Fibroblast of peridontal ligament (primary cell): ENCODE results near the gene AARS2.
A peak's percentile ranks its signal among the peaks of the same experiment; 100 is the strongest.

Experiments used
- DNase-seq: peaks from one replicate; pipeline ENCODE4 v3.0.0-alpha.2; 2010; ENCODE audit errors: extremely low read depth

AARS2 gene

DNA sequence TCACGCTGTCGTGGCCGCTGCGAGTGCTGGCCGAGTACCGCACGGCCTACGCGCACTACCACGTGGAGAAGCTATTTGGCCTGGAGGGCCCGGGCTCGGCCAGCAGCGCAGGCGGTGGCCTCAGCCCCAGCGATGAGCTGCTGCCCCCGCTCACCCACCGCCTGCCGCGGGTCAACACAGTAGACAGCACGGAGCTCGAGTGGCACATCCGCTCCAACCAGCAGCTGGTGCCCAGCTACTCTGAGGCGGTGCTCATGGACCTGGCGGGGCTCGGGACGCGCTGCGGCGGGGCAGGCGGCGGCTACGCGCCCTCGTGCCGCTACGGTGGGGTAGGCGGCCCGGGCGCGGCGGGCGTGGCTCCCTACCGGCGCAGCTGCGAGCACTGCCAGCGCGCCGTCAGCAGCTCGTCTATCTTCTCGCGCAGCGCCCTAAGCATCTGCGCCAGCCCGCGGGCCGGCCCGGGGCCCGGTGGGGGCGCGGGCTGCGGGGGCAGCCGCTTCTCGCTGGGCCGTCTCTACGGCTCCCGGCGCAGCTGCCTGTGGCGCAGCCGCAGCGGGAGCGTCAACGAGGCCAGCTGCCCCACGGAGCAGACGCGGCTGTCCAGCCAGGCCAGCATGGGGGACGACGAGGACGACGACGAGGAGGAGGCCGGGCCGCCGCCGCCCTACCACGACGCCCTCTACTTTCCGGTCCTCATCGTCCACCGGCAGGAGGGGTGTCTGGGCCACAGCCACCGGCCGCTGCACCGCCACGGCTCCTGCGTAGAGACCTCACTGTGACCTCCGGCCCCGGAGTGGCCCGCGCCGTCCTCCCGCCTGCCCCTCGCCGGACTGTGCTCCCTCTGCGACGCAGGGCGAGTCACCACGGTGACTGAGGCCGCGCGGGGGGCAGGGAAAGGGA lies 37.1 kb downstream of the AARS2 start:
- no peak for DNase-seq

DNA sequence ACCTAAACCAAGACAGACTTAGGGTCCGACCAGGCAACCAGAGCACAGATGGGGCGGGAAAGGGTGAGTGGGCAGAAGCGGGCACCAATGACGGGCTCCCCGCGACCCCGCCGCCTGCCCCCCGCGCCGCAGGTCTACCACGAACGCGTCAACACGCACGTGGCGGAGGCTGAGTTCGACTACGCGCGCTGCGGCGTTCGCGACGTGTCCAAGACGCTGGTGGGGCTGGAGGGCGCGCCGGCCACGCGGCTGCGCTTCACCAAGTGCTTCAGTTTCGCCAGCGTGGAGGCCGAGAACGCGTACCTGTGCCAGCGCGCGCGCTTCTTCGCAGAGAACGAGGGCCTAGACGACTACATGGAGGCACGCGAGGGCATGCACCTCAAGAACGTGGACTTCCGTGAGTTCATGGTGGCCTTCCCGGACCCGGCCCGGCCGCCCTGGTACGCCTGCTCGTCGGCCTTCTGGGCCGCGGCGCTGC lies 37.8 kb downstream of the AARS2 start:
- no peak for DNase-seq

DNA sequence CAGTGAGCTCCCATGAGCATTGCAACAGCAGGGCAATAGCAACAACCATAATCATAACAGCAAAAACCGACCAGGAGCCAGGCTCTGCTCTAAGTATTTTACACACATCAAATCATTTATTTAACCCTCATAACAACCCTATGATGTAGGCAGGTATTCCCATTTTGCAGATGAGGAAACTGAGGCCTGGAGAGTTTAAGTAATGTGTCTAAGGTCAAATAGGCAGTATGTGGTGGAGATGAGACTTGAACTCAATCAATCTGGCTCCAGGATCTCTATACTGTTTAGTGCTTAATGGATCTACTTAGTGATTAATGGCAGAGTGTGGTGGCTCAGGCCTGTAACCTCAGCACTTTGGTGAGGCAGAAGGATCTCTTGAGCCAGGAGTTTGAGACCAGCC lies 39.5 kb downstream of the AARS2 start:
- no peak for DNase-seq

DNA sequence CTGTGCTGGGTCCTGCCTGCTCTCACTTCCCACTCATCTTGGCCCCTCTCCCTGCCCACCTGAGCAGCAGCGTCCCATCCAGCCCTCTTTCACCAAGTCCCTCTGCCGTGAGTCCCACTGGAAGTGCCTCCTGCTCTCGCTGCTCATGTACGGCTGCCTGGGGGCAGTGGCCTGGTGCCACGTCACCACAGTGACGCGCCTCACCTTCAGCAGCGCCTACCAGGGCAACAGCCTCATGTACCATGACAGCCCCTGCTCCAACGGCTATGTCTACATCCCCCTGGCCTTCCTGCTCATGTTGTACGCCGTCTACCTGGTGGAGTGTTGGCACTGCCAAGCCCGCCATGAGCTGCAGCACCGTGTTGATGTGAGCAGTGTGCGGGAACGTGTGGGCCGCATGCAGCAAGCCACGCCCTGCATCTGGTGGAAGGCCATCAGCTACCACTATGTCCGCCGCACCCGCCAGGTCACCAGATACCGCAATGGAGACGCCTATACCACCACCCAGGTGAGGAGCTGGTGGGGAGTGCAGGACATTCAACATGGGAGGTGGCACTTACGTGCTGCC lies 40.1 kb downstream of the AARS2 start:
- DNase-seq: no peak

DNA sequence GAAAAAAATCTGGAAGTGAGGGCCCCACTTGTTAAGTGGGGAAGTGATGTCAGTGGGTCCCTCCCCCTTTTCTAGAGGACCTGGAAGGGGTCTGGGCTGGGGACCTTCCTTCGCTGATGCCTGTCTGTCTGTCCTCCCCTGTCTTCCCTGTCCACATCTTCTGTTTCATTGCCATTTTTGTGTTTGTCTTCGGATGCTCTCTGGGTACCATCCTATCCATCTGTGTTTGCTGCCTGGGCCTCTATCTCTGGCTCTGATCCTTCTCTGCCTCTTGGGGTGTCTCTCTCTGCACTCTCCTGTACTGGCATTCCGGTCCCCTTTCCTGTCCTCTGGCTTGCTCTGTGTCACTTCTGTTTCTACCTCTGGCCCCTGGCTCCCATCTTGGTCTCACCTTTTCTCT lies 40.6 kb downstream of the AARS2 start:
- DNase-seq: no peak

DNA sequence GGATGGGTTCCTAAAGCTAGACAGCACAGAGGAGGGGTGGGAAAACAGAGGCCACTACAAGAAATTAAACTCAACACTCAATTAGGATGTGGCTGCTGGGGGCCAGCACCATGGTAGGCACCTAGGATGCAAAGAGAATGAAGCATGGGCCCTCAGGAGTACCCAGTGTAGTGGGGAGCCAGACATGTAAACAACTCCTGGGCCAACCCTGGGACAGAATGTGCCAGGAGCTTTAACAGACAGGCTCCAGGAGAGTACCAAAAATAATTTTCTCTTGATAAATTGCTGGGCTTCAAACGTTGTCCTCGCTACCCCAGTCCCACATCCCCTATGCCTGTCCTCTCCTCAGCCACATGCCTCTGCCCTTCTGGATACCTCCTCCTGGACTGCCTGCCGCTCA lies 41.2 kb downstream of the AARS2 start:
- DNase-seq: no peak

DNA sequence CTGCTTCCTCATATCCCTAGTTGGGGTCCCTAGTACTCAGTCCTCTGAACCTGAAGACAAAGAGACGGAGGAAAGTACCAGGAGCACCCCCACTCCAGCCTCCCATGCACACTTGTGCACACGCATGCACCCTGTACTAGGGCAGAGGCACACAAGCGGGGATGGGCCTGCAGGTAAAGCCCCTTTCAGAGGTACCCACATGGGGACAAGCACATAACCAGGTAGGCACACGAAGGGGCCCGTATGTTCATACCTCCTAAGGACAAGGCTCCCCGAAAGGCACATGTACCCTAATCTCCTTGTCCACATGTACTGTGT lies 41.8 kb downstream of the AARS2 start:
- DNase-seq: no peak

DNA sequence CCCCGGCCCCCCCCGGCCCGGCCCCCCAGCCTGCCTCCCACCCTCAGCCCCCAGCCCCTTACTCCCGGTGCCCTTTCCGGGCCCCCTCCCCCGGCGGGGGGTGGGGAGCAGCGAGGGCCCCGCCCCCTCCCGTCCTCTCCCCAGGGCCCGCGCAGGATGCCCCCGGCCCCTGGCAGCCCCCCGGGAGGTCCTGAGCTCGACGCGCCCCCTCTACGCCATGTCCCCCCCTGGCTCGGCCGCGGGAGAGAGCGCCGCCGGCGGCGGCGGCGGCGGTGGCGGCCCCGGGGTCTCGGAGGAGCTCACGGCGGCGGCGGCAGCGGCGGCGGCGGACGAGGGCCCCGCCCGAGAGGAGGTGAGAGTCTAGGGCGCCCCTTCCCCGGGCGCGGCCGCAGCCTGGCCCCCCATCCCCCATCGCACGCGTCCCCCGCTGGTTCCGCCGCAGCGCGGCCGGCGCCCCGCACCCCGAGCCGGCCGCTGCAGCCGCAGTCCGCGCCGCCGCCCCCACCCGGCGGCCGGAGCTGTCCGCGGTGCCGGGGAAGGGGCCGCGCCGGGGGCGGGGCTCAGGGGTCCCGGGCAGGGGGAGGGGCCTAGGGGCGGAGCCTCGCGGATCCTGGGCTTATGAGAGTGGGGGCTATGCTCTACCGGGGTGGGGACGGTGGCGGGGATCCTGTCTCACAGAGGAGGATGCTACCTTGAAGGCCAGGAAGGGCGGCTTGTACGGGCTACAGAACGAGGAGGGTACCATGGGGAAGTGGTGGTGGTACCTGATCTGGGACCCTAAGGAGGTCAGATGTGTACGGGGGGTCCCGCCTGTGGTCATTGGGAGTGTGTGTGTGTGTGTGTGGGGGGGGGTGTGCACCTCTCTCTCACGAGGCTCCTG lies 42.4 kb downstream of the AARS2 start:
- no peak for DNase-seq

DNA sequence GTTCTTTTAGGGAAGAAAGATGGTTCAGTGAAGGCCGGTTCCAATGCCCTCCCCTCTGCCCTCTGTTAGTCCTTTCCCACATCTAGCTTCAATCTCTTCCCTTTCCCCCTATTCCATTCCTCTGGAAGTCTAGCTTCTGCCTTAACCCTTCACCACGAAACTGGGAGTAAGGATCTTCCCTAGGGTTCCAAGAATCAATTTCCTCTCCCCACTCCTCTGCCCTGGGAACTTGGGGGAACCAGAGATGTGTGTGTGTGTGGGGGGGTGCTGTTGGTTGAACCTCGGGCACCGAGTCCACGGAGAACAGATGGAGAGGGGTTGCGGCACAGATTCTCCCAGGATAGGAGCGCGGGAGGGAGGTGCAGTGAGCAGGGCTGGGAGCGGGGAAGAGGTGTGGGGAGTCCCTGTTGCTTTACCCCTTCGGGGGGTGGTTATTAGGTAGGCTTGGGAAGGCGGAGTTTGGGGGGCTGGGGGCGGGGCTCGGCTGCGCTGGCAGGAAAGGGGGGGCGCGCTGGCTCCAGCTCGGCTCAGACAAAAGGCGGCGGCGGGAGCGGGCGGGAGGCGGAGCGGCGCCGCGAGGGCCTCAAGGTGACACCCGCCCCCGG lies 43.1 kb downstream of the AARS2 start, which contains the start of gene TMEM151B:
TMEM151B (plus strand) TSS at position 530 of the 605 bp plus-strand sequence. CDS start 293 bp downstream, outside the sequence.
- no peak for DNase-seq

DNA sequence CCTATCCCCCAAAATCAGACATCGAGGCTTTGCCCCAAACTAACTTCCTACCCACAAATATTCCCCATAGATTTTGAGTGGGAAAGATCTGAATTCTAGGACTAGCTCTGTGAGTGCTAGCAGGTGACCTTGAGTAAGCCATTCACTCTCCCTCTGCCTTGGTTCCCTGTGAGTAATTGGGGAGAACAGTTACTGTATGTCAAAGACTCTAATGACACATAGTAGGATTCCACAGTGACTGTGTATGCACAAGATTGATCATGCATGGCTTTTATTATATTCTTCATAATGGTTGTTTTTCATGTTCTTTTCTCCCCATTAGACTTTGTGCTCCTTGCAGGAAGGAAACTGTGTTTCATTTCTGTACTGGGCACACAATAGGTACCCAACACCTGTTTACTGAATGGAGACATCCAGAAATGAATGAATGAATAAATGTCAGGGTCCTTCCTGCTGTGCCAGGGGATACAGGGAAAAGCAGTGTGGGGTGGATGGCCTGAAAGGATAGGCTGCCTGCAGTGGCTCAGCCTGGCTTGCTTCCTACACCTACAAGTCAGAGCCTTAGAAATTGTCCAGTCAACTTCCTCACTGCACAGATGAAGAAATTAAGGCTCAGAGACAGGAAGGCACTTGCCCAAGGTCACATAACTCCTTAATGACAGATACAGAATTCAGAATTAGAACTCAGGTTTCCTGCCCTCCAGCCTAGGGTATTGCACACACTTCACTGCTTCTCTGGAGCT lies 43.8 kb downstream of the AARS2 start:
- DNase-seq: no peak

DNA sequence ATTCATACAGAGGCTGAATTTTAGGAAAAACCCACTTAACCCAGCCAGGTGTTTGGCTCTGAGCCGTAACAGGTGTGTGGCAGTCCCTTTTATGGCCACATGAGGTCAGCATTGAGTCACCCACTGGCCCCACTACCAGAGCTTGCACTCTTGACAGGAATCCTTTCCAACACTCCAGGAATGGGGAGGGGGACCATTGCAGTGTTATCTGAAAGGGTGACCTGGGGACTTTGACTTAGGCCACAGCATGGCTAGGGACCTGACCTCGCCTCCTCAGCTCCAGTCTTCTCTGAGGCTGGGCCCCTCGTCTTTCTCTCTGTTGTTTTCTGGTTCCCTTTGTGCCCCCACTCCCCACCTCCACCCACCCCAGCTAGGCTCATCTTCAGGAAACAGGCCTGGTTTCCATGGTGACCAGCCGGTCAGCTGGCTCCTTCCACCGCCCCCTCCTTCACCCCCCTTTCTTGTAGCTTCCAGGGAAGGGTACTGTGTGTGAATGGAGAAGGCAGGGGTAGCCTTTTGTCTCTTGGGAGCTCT lies 45.0 kb downstream of the AARS2 start:
- DNase-seq: peak; percentile 40

DNA sequence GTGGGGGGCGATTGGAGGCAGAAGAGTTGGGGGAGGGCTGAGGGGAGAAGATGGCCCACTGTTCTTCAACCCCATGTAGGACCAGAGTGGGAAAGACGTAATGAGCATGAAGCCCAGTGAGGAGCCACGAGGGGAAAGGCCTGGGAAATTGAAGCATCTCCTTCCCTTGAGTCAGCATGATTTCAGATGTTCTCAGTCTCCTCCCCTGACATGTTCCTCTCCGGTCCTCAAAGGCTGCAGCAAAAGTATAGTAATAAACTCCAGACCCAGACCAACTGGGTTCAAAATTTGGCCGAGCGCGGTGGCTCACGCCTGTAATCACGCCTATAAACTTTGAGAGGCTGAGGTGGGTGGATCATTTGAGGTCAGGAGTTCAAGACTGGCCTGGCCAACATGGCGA lies 45.9 kb downstream of the AARS2 start:
- no peak for DNase-seq

DNA sequence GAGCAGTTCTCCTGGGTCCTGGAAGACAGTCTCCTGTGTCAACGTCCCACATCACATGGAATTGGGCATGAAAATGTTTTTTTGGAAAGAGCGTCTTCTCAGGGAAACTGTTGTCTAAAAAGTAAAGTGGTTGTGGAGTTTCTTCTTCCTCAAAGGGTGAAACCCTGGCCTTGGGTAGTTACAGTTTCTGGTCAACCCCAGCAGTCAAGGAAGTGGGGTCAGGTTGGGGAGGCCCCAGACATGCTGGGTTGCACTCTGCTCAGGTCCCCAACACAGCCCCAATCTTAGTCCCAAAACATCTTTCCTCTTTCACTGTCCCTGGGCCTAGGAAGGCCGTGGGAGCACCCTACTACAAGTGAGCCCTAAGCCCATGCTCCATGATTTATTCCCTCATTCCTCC lies 46.8 kb downstream of the AARS2 start:
- no peak for DNase-seq

DNA sequence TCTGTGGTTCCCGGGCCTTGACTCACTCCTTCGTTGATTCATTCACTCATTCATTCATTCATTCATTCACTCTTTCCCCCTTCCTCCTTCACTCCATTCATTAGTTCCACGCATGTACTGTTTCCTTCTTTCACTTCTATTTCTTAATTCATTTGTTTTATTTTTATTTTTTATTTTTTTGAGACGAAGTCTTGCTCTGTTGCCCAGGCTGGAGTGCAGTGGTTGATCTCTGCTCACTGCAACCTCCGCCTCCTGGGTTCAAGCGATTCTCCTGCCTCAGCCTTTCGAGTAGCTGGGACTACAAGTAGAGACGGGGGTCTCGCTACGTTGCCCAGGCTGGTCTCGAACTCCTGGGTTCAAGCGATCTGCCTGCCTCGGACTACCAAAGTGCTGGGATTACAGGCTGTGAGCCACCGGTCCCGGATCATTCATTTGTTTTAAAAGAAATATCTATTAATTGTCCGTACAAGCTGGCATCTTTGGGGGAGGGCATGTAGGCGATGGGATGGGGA lies 47.4 kb downstream of the AARS2 start:
- no peak for DNase-seq

DNA sequence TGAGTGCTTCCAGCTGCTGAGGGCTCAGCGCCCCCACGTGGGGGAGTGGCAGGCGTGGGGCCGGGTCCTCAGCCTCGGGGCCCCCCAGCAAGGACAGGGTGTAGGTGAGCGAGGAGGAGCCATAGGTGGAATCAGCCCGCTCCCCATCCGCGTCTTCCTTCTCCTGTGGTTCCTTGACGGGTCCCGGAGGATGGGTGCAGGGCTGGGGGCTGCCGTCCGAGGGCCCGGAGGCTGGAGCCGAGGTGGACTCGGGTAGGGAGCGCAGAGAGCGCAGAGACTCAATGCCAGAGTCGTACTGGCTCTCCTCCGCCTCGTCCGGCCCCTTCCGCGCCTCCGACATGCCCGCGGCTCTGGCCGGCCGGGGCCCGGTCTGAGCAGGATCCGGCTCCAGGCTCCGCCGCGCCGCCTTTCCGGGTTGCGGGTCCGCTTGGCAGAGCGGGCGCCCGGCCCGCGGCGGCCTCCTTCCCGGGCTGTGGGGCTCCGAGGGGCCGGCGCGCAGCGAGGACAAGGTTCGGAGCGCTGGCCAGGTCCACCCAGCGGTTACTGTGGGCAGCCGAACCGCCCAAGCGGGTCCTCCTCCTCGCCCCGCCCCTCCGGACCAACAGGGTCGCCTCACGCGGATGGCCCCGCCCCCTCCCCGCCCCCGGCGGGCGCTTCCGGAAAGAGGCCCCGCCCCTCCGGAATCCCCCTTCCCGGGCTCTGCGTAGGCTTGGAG lies 48.0 kb downstream of the AARS2 start, which contains the start of gene NFKBIE:
NFKBIE (minus strand) TSS at position 545 of the 715 bp plus-strand sequence; CDS start at position 340, 205 bp downstream.
- DNase-seq: peak; percentile 81

DNA sequence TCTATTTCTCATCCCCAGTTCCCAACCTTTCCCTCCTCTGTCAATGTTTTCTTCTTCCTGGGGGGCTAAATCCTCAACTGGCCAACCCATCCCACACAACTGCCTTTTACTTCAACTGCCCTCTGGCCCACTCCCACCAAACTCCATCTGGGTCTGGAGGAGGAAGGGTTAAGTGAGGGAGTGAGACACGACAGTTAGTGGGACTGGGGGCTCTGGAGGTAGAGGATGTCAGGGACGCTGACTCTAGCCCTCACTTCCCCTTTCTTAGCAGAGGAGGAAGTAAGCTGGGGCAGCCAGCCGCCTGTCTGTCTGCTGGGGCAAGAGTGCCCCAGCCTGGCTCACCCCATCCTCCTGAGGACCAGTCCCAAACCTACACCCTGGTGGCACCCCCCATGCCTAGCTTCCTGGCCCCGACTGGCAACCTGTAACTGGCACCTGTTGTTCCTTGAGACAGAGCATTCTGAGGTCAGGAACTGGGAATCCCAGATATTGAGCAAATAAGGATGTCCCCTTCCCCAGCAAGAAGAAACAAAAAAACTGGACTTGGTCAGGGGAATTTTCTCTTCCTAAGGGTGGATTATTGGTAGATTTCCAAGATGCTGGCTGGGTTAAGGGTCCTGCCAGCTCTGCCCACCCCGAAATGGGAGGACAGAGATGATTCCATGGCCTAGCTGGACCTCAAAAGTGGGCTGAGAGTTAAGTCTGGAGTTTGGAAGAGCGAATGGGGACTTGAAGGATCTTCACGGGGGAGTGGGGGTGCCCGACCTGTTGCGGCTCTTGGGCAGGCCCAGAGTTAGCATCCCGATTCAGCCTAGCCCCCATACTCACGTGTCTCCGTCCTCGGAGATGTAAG lies 48.8 kb downstream of the AARS2 start:
- DNase-seq: no peak

DNA sequence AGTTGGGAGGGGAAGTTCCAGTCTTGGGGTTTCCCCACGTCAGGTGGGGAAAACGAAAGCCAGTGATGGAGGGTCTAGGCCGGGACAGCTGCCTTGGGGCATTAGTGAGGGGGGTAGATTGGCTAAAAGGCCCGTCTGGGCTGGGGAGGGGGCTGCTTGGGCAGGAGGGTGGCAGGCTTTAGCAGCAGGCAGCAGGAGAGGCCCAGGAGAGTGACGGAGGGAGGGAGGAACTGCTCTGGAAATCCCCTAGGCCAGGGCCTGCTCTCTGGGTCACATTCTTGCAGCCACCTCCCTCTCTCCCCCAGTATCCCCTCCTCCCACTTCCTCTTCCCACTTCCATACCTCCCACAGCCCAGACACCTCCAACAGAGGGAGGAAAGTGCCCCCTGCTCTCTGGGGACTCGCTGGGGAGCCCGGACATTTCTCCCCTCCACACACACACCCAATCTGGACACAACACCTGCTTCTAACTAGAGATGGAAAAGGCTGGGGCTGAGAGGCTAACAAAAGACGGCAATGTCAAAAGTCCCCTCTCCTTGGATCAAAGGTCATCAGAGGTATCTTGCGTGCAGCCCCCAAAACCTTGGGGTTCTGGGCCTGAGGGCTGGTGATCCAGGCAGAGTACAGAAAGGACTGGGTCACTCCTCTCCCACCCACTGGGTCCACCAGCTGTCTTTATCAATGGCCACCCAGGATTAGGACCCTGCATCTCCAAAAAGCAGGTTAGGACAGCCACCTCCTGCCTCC lies 49.6 kb downstream of the AARS2 start:
- no peak for DNase-seq
